GM18520 (cell line): ENCODE results near the gene APRT.
"Not testable (repeated sequence)": the region's sequence is repeated elsewhere in the genome, so short reads cannot be mapped to it uniquely, and the experiment has no call there.

ENCODE experiments used
- ATAC-seq: cut with Tn5 transposase; IDR thresholded peaks from one replicate; pipeline ENCODE4 v1.9.1; 2021; ENCODE audit not compliant: unreplicated experiment

Gene APRT

DNA sequence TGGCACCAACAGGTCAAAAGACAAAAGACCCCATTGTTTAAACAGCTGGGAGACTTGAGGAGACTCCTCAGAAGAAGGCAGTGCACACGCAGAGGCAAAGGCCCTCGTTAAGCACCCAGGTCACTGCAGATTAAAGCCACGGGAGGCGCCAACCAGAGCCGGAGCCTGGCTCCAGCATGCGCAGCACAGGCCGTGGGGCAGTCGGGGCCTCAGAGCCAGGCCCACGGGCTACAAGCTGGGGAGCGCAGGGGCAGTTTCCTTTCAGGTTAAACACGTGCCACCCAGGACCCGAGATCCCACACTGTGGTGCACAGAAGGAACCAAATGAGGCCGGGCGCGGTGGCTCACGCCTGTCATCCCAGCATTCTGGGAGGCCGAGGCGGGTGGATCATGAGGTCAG lies 35.9 kb downstream of the APRT start:
- ATAC-seq = no peak

DNA sequence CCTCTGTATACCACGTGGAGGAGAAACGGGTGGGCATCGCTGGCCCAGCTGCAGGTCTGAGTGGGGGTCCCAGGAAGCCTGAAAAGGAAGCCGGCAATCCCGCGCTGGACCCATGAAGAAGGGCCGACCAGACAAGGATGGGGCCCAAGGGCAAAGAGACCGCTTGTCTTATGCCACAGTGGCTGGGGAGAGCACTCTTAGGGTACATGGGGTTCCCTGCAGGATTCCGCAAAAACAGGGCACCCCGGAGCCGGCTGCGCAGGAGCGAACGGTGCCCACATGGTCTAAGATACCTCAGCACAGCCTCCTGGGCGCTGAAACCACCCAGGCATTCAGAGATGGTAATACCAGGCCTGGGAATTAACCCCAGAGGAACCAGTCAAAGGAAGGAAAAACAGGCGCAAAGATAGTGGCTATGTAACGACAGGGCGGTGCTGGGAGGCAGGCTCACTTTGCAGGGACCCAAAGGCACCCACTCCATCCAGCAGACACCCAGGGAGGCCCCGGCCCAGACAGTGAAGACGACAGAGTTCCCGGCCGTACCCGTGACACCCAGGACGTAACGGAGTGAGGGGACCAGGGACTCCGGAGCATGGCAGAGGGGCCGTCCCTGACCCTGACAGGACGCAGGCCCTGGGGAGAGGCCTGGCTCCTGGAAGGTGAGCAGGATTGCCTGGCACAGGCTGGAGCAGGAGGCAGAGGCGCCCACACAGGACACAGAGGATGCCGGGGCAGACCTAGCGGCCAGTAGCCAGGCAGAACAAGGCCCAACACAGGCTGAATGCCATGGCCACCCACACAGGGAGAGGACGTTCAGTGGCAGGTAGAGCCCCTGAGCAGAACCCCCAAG lies 37.0 kb downstream of the APRT start:
- ATAC-seq = no peak

DNA sequence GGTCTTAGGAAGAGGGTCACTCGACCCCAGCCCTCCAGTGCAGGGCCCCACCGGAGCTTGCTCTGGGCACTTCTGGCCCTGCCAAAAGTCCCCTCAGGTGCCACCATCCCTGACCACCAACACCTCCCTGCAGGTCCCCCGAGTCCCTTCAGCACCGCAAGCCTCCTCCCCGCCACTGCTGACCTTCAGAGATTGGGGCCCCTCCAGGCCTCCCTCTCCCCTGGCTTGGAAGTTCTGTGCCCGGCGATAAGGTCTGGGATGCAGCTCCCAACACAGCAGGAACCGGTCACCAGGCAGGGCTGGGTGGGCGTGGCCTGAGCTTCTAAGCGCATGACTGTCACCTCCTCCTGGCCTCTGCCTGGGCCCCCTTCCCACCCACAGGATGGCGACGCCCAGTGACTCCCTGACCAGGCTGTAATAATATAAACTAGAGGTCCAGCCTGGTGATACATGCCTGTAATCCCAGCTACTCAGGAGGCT lies 37.9 kb downstream of the APRT start:
- no peak for ATAC-seq

DNA sequence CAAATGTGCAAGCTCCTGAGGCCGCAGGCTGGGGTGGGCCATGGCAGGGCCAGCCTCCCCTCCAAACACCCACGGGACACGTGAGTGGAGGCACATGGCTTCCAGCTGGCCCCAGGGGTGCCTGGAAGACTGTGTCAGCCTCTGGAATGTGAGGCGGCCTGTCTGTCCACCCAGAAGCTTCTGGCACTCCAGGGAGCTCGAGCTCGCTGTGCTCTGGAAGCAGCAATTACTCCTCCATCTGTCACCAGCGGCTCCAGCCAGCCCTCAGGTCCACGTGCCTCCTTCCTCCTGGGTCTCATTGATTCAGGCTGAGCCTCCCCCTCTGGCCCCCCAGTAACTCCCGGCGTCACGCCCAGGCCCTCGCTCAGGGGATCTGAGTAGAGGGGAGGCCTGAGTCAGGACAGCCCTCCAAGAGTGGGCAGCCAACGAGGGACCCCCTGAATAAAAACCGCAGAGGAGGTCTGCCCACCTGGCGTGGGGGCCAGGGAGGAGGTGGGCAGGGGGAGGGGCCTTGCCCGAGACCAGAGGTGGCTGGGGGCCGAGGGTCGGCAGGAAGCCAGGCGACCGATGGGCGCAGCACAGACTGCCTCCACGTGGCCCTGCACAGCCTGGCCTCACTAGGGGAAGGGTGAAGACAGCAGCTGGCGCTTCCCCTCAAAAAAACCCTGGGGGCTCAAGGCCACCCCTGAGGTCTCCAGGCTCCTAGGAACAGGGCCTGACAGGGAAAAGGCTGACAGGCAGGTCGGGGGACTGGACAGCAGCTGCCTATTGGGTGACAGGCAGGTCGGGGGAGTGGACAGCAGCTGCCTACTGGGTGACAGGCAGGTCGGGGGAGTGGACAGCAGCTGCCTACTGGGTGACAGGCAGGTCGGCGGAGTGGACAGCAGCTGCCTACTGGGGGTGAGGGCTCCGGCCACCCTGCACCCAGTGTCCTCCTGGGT lies 38.6 kb downstream of the APRT start:
- ATAC-seq = no peak

DNA sequence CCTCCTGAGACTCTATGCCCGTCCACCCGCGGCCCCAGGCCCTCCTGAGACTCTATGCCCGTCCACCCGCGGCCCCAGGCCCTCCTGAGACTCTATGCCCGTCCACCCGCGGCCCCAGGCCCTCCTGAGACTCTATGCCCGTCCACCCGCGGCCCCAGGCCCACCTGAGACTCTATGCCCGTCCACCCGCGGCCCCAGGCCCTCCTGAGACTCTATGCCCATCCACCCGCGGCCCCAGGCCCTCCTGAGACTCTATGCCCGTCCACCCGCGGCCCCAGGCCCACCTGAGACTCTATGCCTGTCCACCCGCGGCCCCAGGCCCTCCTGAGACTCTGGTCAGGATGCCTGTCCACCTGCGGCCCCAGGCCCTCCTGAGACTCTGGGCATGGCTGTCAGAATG lies 39.9 kb downstream of the APRT start:
- not testable (repeated sequence) for ATAC-seq

DNA sequence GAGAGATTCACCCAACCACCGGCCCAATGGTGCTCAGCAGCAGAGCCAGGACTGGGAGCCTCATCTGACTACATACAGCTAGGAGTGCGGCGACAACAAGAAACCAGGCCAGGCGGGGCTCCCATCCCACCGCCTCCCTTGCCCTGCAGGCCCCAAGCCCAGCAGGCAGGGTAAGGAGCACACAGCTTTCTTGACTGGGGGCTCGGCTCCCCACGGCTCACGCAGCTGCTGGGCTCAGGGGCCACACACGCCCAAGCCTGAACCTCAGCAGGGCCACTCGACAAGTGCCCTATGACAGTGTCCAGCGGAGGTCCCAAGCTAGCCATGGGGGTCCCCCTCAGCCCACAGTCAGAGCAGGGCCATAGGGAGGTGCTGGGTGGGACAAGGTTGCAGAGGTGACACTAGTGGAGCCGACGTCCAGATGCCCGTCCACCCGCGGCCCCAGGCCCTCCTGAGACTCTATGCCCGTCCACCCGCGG lies 40.4 kb downstream of the APRT start:
- ATAC-seq = no peak

DNA sequence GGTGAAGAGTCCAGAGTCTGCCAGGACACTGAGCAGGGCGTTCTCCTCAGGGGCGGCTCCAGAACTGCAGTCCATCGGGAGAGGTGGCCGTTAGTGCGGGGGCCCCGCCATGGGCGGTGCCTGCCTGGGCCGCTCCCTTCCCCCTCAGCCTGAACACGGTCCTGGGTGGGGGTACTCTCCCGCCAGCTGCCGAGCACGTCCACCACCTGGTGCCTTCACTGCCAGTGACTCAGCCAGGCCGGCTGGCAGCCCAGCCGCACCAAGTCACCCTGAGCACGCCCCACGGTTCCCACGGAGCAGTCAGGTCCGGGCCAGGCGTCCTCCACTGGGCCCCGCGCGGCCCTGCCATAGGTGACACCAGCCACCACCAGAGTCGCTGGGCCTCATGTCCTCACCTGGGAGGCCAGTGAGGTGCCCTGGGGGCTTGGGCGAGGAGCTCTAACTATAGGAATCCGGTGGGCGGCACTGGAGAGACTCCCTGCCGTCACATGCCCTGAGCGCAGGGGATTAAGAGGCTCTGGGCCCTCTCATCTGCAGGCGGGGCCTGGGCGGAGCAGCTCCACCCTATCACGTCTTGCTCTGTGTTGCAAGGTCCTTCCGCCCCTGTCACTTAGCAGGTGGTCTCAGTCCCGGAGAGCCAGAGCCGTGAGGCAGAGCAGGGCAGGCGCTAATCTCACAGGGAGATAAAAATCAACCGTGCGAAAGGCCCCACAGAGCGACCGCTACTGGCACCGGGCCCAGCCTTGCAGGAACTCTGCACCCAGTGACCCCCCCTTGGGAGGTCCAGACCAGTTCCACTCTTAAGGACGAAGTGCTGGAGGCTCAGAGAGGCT lies 41.1 kb downstream of the APRT start:
- ATAC-seq = no peak

DNA sequence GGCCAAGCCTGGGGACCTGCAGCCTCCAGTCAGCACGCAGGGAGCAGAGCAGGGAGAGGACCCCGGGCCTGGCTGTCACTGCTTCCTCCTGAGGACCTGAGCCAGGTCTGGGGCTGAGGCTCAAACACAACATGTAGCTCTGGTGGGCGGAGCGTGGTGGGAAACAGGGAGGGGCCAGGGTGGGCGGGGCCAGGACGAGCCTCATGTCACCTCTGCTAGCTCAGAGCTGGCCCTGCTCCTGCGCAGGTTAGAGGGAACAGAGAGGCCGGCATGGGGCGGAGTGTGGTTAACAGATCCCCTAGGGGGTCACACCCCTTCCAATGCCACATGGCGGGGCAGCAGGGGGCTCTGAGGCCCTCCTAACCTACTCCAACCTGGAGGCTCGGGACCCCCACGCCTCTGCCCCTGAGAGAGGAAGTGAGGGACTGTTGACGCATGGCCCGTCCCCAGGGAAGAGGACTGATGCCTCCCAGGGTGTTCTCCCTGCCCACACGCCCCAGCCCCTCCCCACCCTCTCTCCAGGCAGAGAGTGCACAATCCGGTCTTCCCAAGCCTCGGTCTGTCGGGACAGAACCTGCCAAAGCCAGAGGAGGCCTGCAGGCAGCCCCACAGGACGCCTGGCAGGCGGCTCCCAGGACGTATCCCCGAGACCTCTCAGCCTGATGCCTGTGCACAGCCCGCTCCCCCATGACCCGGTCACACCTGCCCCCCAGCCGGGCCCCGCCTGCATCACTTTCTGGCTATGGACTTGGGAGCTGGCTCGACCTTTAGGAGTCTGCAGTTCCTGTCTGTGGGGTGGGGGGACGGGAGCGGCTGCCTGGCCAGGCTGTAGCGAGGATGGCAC lies 41.9 kb downstream of the APRT start:
- ATAC-seq = no peak

DNA sequence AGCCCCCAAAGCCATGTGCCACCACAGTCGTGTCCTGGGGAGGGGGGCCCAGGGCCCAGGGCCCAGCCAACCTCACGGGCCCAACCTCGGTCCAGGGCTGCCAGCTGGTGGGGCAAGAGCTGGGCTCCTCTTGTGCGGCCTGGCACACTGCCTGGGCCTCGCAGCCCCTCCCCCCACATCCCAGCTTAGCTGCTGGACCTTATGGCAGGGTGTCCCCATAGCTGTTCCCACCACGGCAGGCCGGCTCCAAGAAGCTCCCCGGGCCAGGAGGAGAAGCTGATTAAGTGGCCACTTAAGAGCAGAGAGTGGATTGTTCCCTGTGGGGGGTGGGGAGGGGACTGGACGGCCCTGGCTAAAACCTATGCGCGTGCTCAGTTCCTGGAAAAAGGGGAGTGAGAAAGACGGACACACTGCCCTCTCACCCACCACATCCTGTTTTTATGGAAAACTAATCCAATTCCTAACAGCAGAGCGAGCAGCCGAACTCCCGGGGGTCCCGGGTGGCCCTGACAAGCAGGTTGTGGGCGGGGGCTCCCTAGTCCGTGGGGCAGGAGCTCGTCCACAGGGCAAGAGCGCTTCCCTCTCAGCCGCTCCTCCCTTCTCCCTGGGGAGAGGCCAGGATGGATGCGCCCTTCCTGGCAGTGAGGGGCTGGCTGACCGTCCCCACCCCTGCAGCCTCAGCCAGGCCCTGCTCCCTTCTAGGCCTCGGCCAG lies 43.5 kb downstream of the APRT start:
- ATAC-seq = no peak

DNA sequence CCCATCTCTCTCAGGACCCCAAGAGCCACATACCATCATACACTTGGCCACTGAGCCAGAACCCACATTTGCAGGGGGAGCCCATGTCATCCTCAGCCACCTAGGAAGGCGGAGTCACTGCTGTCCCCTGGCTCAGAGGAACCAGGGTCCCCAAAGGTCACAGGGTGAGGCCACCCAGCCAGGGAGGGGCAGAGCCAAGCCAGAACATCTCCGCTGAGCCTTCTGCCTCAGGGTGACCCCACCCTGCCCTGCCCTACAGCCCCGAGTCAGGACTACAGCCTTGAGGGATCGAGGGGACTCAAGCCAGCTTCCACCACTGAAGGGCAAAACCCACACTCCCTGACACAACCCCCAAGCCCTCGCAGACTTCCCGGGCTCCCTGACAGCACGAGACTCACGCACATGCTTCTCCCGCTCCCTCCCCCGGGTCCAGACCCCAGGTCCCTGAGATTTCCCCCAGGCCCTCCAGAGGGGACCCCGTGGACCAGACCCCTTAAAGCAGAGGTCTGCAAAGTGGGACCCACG lies 44.1 kb downstream of the APRT start:
- ATAC-seq = no peak

DNA sequence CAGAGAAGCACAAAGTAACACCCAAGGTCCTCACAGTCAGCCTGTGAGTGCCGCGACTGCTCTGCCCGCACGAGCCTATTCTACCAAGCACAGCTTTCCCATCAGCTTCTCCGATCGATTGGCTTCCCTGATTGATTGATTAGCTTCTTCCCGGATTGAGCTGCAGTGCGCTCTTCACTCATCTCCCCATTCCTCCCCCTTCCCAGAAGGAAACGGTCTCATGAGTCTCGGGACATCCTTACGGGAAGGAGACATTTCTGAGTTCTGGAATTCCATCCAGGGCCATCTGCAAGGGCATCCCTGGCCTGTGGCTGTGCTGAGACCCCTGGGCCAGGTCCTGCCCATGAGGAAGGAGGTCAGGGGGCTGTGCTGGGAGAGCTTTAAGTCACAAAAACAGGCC lies 44.8 kb downstream of the APRT start:
- no peak for ATAC-seq

DNA sequence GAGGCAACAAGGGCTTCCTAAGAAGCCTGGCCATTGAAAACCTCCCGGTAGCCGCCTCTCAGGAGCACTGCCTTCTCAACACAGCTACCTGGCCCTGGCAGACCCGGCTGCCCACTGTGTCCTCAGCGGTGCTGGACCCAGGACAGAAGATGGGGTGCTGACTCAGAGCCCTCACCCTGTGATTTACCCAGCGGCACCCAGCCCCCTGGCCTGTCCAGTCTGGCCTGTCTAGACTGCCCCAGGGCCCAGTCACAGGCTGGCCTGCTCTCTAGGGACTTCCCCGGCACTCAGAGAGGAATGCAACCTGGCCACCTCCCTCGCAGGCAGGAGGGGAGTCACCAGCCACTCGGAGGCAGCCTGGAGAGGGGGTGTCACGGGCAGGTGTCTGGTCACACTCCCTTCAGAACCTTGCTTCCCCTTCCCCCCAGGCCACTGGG lies 46.8 kb downstream of the APRT start:
- no peak for ATAC-seq

DNA sequence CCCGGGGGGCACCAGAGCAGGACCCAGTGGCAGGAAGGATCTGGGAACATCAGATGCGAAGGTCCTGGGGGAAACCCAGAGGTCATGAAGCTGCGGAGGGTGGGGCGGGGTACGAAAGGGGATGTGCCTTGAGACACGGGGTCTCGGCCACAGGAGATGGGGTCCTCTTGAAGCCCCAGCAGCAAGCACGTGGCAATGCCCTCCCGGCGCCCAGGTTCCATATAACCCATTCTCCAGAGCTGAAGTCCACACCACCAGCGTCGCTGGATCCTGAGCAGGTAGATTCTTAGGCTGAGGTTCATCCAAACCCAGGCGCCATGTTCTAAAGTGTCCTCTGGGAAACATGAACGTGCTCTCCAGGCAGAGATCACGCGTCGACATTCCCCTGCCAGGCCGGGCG lies 47.6 kb downstream of the APRT start:
- no peak for ATAC-seq

DNA sequence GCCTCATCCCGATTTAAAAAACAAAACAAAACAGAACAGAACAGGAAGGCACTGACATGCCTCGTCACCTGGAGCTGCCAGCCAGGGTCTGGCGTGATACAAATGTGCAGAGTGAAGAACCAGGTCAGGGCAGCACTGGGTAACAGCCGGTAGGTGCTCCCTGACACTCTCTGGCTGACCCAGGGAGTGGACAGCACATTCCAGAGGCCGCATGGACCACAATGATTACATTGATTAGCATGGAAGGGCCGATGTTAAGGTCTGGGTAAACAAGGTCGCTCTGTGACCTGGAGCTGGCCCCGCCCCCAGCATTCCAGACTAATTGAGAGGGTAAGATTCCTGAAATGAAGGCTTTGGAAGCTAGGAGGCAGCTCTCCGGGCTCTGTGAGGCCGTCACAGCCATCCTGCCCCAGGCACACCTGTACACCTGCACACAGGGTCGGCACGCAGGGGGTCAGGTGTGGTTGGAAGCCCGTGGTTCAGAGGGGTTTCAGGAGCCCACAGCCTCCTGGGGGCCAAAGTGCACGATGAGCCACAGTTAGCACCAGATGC lies 48.1 kb downstream of the APRT start:
- ATAC-seq = no peak

DNA sequence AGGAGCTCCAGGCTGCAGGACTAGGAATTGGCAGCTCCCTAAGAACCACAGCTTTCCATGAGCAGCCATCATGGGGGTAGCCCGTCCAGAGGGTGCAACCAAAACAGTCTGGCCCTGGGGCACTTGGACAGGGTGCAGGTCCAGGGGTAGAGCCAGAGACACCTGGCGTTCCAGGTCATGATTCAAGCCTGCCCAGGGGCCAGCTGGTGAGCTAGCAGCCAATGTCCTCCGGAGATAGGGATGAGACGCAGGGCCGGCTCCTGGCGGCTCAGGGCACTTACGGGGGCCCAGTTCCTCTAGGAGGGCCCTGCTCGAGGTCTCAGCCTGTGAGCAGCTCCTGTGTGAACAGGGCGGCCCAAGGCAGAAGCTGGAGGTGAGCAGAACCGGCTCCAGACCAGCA lies 48.8 kb downstream of the APRT start:
- no peak for ATAC-seq

DNA sequence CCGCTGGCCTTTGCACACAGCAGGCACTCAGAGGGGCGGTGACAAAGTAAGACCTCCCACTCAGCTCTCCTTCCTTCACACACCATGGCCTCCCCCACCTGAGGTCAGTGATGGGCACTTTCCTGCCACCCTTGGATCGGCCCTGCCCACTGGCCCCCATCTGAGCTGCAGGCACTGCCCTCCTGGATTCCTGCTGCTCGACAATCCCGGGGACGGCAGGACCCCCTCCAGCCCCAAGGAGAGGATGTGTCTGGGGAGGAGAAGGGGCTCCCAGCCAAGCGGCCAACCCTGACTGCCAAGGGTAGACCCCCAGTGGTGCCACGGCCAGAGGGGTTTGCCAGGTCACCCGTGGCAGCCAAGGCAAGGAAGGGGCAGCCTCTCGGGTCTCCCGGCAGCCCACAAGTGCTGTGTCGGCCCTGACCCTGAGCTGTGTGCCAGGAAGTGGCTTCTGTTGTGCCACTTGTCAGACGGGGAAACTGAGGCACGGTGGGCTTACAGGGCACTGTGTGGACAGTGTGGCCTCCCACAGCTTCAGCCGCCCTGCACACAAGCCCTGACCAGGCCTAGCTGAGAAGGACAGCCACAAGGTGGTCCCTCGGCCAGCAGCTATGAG lies 49.4 kb downstream of the APRT start:
- no peak for ATAC-seq

DNA sequence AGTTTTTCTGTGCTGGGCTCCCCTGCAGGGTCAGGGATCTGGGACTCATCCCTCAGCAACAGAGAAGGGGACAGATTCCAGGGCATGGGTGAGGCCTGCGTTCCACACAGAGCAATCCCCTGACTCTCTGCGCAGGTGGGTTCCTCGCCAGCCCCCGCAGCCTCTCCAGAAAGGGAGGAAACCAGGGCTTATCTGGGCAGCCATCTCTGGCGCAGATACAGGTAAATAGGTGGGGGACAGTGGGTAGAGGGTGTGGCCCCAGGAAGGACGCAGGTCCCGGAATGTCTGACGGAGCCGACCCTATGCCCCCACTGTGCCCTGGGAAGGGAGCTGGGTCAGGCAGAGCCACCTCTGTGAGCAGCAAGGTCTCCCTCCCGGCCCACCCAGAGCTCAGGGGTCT lies 49.9 kb downstream of the APRT start:
- ATAC-seq = no peak

DNA sequence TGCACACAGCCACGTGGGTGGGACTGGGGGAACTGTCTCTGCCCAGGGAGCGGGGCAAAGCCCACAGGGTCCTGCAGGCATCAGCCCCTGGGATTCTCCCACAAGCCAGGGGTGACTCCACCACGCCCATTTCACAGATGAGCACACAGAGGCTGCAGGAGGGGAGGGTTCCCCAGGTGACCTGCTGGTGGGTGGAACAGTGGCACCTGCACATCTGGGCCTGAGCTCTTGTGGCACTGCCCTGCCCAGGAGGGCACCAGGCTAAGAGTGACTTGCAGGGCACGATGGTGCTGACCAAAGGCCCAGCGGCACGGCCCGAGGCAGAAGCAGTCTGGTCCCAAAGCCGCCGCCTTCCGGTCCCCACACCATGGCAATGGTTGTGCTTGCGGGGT lies 50.6 kb downstream of the APRT start:
- no peak for ATAC-seq
